Stimulated activated effector memory CD8-positive, alpha-beta T cell treated with anti-CD3 and anti-CD28 coated beads, Interleukin-12 subunit alpha, Interleukin-12 subunit beta, amount 100 ng/mL, for 72 hours (primary cell): ENCODE results near the gene COL11A2.
"Not testable (repeated sequence)": the region's sequence is repeated elsewhere in the genome, so short reads cannot be mapped to it uniquely, and the experiment has no call there.

Experiments
- ATAC-seq: fragments of 150-1000 bp; cut with Tn5 transposase; 2 replicates; pipeline ENCODE4 v1.10.0; 2021
- DNase-seq, 2 donors: peaks; one replicate each; pipeline ENCODE4 v3.0.0; 2021 to 2022; ENCODE audit warnings: low spot score in 2 of 2
- H3K27ac Mint-ChIP-seq: one replicate; pipeline ENCODE4 v1.8.0; 2022; ENCODE audit warnings: mild to moderate bottlenecking, mixed read lengths
- H3K36me3 Mint-ChIP-seq: one replicate; pipeline ENCODE4 v1.8.0; 2022; ENCODE audit warnings: mild to moderate bottlenecking, mixed read lengths
- H3K4me1 Mint-ChIP-seq: one replicate; pipeline ENCODE4 v1.8.0; 2022; ENCODE audit warnings: mixed read lengths
- H3K4me3 Mint-ChIP-seq: one replicate; pipeline ENCODE4 v1.8.0; 2022; ENCODE audit warnings: mild to moderate bottlenecking, mixed read lengths
- H3K9me3 Mint-ChIP-seq: one replicate; pipeline ENCODE4 v1.8.0; 2022; ENCODE audit warnings: mixed read lengths

The COL11A2 gene

DNA sequence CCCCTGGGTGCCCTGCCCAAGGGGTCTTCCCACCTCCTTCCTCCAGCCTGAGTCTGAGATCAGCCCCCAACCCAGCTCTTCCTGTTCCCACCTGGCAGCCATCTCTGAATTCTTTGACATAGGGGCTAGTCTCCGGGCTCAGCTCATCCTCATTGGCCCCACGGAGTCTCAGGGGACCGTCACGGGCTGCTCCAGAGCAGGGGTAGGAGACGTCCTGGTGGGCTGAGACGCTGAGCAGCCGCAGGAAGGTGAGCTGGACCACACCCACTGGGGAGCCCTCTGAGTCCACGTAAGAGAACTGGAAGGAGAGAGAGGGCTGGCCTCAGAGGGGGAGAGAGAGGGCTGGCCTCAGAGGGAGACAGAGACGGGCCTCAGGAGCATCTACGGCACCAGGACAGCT lies 28.1 kb downstream of the COL11A2 start:
- Mint-ChIP-seq H3K36me3 (no peaks in the 10 kb centered on the region), H3K27ac (no peak overlapping the region), H3K4me1 (peaks cover 19% of the 10 kb centered on the region), H3K4me3 (no peak overlapping the region), H3K9me3 (no peaks in the 10 kb centered on the region)
- ATAC-seq (no peak), DNase-seq (no peak)

- no peak overlapping the region for H3K4me3 Mint-ChIP-seq
- no peaks in the 10 kb centered on the region for H3K36me3 Mint-ChIP-seq
- no peak for ATAC-seq
- H3K9me3 Mint-ChIP-seq, result no peaks in the 10 kb centered on the region
- H3K4me1 Mint-ChIP-seq, result peaks cover 15% of the 10 kb centered on the region
- no peak for DNase-seq
- no peak overlapping the region for H3K27ac Mint-ChIP-seq
These were observed 28.7 kb downstream of the COL11A2 start for GRCh38 chr6:33163540-33163939.

- H3K9me3 Mint-ChIP-seq, result no peaks in the 10 kb centered on the region
- H3K4me1 Mint-ChIP-seq, result peaks cover 15% of the 10 kb centered on the region
- H3K4me3 Mint-ChIP-seq, result peak overlapping the region; percentile 81
- peak overlapping the region; percentile 91 for H3K27ac Mint-ChIP-seq
- no peaks in the 10 kb centered on the region for H3K36me3 Mint-ChIP-seq
- peak; percentile 93 for ATAC-seq
- DNase-seq, result peak; percentile 93
These were observed 30.6 kb downstream of the COL11A2 start for GRCh38 chr6:33161354-33162331.

DNA sequence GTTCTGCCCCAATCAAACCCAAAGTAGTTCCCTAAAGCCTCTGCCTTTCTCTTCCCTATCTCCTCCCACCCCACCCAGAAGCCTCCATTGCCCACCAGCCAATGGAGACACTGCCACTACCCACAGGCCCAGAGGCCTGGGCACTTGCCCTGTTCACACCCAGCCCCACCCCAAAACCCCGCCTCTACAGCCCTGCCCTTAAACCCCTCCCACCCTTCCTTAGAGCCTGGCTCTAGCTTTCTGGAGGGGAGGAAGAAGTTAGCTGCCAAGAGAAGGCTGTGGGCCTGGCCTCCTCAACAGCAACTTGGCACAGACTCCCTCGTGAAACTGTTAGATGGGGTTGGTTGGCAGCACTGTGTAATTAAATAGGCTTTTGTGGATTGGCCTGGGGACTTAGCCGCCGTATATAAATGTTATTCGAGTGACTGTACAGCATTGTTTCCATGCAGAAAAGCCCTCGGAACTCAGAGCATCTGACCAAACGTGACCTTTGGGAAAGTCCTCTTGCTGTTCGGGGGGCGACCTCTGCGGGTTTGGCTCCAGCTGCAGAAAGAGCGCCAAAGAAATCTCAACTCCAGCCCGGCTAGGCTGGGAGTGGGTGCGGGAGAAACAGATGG lies 31.4 kb downstream of the COL11A2 start:
- DNase-seq (no peak), ATAC-seq (no peak)
- Mint-ChIP-seq H3K4me3 (peak overlapping the region; percentile 81), H3K27ac (peak overlapping the region; percentile 91), H3K4me1 (peaks cover 15% of the 10 kb centered on the region), H3K9me3 (no peaks in the 10 kb centered on the region), H3K36me3 (no peaks in the 10 kb centered on the region)

DNA sequence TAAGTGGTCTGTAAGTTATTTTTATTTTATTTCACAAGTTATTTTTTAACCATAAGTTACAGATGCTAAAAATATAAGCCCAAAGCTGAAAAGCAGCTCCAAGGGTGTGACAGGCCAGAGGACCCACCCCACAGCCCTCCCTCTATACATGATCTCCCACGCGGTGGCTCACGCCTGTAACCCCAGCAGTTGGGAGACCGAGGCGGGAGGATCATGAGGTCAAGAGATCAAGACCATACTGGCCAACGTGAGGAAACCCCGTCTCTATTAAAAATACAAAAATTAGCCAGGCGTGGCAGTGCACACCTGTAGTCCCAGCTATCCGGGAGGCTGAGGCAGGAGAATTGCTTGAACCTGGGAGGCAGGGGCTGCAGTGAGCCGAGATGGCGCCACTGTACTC lies 32.2 kb downstream of the COL11A2 start:
- Mint-ChIP-seq H3K4me3 (no peak overlapping the region), H3K36me3 (no peaks in the 10 kb centered on the region), H3K9me3 (no peaks in the 10 kb centered on the region), H3K4me1 (peaks cover 15% of the 10 kb centered on the region), H3K27ac (no peak overlapping the region)
- DNase-seq (no peak), ATAC-seq (no peak)

DNA sequence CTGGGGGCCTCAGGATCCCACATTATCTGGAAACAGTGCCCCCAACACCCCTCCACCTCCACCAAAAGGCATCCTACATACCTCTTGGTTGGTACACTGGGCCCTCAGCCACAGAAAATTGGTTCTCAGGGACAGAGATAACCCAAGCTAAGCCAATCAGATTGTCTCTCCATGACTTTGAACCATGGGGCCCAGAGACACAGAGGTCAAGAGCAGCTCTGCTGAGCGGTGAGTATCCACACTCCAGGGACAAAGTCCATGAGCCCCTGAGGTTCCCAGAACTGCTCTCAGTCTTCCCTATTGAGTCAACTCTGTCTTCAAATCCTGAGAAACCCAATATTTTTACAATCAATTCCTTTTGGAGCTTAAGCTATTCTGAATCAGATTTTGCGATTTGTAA lies 35.3 kb downstream of the COL11A2 start:
- Mint-ChIP-seq H3K4me1 (peaks cover 10% of the 10 kb centered on the region), H3K9me3 (peaks cover under 1% of the 10 kb centered on the region), H3K36me3 (no peaks in the 10 kb centered on the region), H3K27ac (no peak overlapping the region), H3K4me3 (no peak overlapping the region)
- no peak for ATAC-seq
- no peak for DNase-seq

- ATAC-seq (no peak), DNase-seq (no peak)
- Mint-ChIP-seq H3K36me3 (no peaks in the 10 kb centered on the region), H3K4me3 (no peak overlapping the region), H3K27ac (no peak overlapping the region), H3K9me3 (peaks cover 3% of the 10 kb centered on the region), H3K4me1 (peaks cover 6% of the 10 kb centered on the region)
These were observed 35.7 kb downstream of the COL11A2 start for GRCh38 chr6:33156561-33156960.

GRCh38 chr6:33154349-33154748 lies 37.9 kb downstream of the COL11A2 start:
- DNase-seq, result no peak
- ATAC-seq, result no peak
- H3K9me3 Mint-ChIP-seq, result peaks cover 3% of the 10 kb centered on the region
- H3K4me1 Mint-ChIP-seq, result no peaks in the 10 kb centered on the region
- H3K4me3 Mint-ChIP-seq, result no peak overlapping the region
- H3K36me3 Mint-ChIP-seq, result no peaks in the 10 kb centered on the region
- no peak overlapping the region for H3K27ac Mint-ChIP-seq

GRCh38 chr6:33151050-33151449 lies 41.2 kb downstream of the COL11A2 start:
- Mint-ChIP-seq H3K9me3 (peaks cover 3% of the 10 kb centered on the region), H3K4me3 (no peak overlapping the region), H3K27ac (no peak overlapping the region), H3K4me1 (no peaks in the 10 kb centered on the region), H3K36me3 (no peaks in the 10 kb centered on the region)
- ATAC-seq (no peak), DNase-seq (no peak)

DNA sequence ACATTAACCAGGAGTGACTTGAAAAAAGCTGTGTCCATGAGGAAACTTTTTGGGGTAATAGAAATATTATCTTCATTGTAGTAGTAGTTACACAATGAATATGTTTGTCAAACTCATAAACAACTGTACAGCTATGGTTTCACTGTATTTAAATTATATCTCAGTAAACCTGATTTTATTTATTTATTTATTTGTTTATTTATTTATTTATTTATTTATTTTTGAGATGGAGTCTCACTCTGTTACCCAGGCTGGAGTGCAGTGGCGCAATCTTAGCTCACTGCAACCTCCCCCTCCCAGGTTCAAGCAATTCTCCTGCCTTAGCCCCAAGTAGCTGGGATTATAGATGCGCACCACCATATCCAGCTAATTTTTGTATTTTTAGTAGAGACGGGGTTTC lies 41.7 kb downstream of the COL11A2 start:
- H3K4me1 Mint-ChIP-seq, DNase-seq, H3K4me3 Mint-ChIP-seq, H3K36me3 Mint-ChIP-seq, H3K9me3 Mint-ChIP-seq, H3K27ac Mint-ChIP-seq, ATAC-seq: not testable (repeated sequence)

DNA sequence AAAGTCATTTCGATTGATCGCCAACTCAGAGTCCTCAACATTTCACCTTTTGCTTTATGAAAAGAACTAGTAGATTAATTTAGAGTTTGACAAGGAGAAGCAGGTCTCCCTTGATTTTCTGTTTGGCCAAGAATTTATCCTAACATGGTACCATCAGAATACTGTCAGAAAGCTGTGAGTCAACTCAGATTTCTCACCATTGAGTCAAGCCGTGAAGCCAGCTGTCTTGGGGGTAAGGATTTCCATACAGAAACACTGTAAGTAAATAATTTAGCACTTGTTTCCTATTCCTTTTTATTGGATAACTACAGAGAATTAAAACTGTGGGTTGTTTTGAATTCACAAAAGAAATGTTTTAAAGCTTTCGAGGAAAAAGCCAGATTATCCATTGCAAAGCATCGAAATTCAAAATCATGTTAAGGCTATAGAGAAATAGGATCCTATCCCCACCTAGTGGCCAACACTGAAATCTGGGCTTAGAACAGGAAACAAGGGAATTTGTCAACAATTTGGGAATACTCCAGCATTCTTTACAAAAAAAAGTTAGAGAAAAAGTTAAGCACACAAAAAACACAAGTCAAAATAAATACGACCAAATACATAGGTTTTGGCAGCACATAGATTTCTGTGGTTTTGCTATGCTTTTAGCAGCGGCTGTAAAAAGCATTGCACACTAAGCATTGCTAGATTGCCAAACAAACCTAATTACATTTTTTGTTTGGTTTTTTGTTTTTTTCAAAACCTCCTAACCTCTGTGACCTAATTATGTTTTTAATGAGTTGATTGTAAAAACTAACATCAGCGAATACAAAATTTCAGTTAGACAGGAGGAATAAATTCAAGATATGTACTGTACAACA lies 44.2 kb downstream of the COL11A2 start:
- DNase-seq, result no peak
- no peaks in the 10 kb centered on the region for H3K36me3 Mint-ChIP-seq
- no peak overlapping the region for H3K4me3 Mint-ChIP-seq
- peaks cover 5% of the 10 kb centered on the region for H3K9me3 Mint-ChIP-seq
- H3K27ac Mint-ChIP-seq, result no peak overlapping the region
- H3K4me1 Mint-ChIP-seq, result no peaks in the 10 kb centered on the region
- no peak for ATAC-seq

DNA sequence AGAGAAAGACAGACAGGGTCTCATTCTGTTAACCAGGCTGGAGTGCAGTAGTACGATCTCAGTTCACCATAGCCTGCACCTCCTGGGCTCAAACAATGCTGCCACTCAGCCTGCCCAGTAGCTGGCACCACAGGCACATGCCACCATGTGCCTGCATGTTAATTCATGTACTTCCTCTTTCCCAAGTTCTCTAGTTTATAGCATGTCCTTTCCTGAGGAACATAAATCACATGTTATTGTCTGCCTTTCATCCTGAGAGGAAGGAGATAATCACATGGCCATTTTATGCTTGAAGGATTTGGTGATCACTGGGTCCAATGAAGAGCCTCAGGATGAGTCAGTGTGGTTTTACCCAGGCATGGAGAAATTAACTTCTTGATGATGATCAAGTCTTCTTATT lies 47.9 kb downstream of the COL11A2 start:
- Mint-ChIP-seq H3K27ac (no peak overlapping the region), H3K4me3 (no peak overlapping the region), H3K36me3 (no peaks in the 10 kb centered on the region), H3K4me1 (peaks cover 6% of the 10 kb centered on the region), H3K9me3 (peaks cover 2% of the 10 kb centered on the region)
- ATAC-seq (no peak), DNase-seq (no peak)

DNA sequence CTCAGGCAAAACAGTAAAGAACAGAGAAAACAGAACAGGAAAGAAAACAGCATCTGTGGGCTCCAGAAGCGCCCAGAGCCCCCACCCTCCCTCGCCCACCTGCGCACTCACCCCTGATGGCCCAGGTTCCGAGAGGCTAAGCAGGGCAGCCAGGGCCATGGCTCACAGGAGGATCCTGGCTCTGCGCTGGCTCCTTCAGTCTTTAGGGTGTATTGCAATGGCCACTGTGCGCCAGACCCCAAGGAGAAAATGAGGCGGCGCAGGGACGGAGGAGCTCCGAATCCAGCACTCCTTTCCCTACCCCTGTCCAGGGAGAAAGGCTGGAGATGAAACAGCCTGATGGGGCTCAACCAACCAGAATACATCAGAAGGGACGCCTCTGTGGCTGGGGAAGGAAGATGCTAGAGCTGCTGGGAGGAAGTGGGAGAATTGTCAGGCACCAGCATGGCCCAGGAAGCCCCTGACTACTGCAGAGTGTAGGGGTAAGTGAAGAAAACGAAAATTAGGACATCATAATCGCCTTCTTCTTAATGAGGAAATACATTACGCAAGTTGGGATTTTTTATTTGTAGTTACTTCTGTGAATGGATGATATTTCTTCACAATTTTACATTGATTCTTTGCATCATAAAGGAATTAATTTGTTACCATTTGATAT lies 49.0 kb downstream of the COL11A2 start:
- ATAC-seq (no peak), DNase-seq (no peak)
- H3K9me3 Mint-ChIP-seq, result peaks cover 2% of the 10 kb centered on the region
- H3K4me1 Mint-ChIP-seq, result peaks cover 6% of the 10 kb centered on the region
- no peaks in the 10 kb centered on the region for H3K36me3 Mint-ChIP-seq
- no peak overlapping the region for H3K27ac Mint-ChIP-seq
- no peak overlapping the region for H3K4me3 Mint-ChIP-seq

DNA sequence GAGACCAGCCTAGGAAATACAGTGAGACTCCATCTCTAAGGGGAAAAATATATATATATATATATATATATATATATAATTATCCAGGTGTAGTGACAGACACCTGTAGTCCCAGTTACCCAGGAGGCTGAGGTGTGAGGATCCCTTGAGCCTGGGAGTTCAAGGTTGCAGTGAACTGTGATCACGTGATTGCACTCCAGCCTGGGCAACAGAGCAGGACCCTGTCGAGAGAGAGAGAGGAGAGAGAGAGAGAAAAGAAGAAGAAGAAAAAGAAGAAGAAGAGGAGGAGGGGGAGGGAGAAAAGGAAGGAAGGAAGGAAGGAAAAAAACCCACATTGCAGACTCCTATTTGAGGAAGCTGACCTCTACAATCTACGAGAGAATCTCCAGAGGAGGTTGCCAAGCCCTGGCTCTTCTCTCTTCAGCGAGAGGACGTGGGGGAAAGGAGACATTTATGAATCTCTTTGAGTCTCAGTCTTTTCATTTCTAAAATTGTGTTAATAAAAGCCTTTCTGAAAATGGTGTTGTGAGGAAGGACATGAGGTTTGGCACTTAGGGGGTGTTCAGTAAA lies 49.7 kb downstream of the COL11A2 start:
- peaks cover 6% of the 10 kb centered on the region for H3K4me1 Mint-ChIP-seq
- H3K27ac Mint-ChIP-seq, result no peak overlapping the region
- H3K9me3 Mint-ChIP-seq, result peaks cover 2% of the 10 kb centered on the region

GRCh38 chr6:33140556-33140955 lies 51.7 kb downstream of the COL11A2 start:
- no peak for ATAC-seq
- no peak for DNase-seq
- Mint-ChIP-seq H3K9me3 (peaks cover 2% of the 10 kb centered on the region), H3K27ac (no peak overlapping the region), H3K36me3 (no peaks in the 10 kb centered on the region), H3K4me3 (no peak overlapping the region), H3K4me1 (peaks cover 6% of the 10 kb centered on the region)

More for the DNA sequence above, 49.7 kb downstream of the COL11A2 start:
- DNase-seq (no peak), ATAC-seq (no peak)
- H3K36me3 Mint-ChIP-seq, result no peaks in the 10 kb centered on the region
- no peak overlapping the region for H3K4me3 Mint-ChIP-seq
